ENCODE measurements around the gene CACNB4. TPM values are rescaled to one million over a fixed set of nuclear protein-coding genes. Genes with fewer than 3 reads are reported as not detected.

CACNB4 gene
- polyA plus RNA-seq, 1 of the 3 experiments (the other 2 are of a cell fraction): 0.18 TPM

GRCh38 chr2:152084076-152084475 is 14.8 kb downstream of the CACNB4 start:
- no peaks in the 10 kb centered on the region for H4K20me1 ChIP-seq (ENCODE audit: insufficient read depth)
- 57% methylated on average over 6 of the region's 6 CpGs for WGBS (ENCODE audit: low lambda C conversion rate)
- no peak overlapping the region for H2AFZ ChIP-seq (ENCODE audit: low read depth)
- no peaks in the 10 kb centered on the region for H3F3A ChIP-seq (replicated peaks; ENCODE audit: insufficient read depth)
- ChIA-PET CTCF (interaction anchor here (3.2 kb wide), 1 partner anchor 58 kb away, joined by 8 read pairs; no protein-coding TSS in a partner anchor), POLR2A (no interaction called here)
- H3K4me1 ChIP-seq (ENCODE audit: control insufficient read depth in 1 of 2, insufficient read depth in 2 of 2, low read depth in 1 of 2, low read length in 1 of 2): no peaks in the 10 kb centered on the region; a peak in 1 of 4 replicates
- no peaks in the 10 kb centered on the region for H3K9me3 ChIP-seq
- no peak for TF ChIP-seq FOXJ3 (CRISPR knock-in tag; IDR thresholded peaks at IDR 0.05)
- H3K9me2 ChIP-seq: no peaks in the 10 kb centered on the region
- no peak overlapping the region for H3K27ac ChIP-seq (ENCODE audit: low read depth in 2 of 2, low read length in 1 of 2)
- H3K27me3 ChIP-seq (ENCODE audit: insufficient read depth): no peaks in the 10 kb centered on the region; the same call in 1 of the 2 replicates
- no peaks in the 10 kb centered on the region for H3K36me3 ChIP-seq (replicated peaks in 1 of 2; ENCODE audit: control insufficient read depth in 1 of 2, insufficient read depth in 2 of 2, low read length in 1 of 2)
- H3K9ac ChIP-seq: no peak overlapping the region
- H3K4me3 ChIP-seq (ENCODE audit: low read depth in 2 of 2, low read length in 1 of 2): no peak overlapping the region
- no peak for DNase-seq
- no peaks in the 10 kb centered on the region for H3K79me2 ChIP-seq (ENCODE audit: insufficient read depth)
- no peak overlapping the region for H3K4me2 ChIP-seq

GRCh38 chr2:152083202-152083875 is 15.5 kb downstream of the CACNB4 start:
- Histone ChIP-seq H3K79me2 (ENCODE audit: insufficient read depth) (no peaks in the 10 kb centered on the region), H3K9ac (no peak overlapping the region), H3K4me1 (ENCODE audit: control insufficient read depth in 1 of 2, insufficient read depth in 2 of 2, low read depth in 1 of 2, low read length in 1 of 2) (no peaks in the 10 kb centered on the region; a peak in 1 of 4 replicates), H3K27ac (ENCODE audit: low read depth in 2 of 2, low read length in 1 of 2) (no peak overlapping the region), H3K27me3 (ENCODE audit: insufficient read depth) (no peaks in the 10 kb centered on the region; the same call in 1 of the 2 replicates), H3K4me3 (ENCODE audit: low read depth in 2 of 2, low read length in 1 of 2) (no peak overlapping the region), H3K9me3 (no peaks in the 10 kb centered on the region), H3K9me2 (no peaks in the 10 kb centered on the region), H3K4me2 (no peak overlapping the region), H3F3A (replicated peaks; ENCODE audit: insufficient read depth) (no peaks in the 10 kb centered on the region), H3K36me3 (replicated peaks in 1 of 2; ENCODE audit: control insufficient read depth in 1 of 2, insufficient read depth in 2 of 2, low read length in 1 of 2) (no peaks in the 10 kb centered on the region), H2AFZ (ENCODE audit: low read depth) (no peak overlapping the region), H4K20me1 (ENCODE audit: insufficient read depth) (no peaks in the 10 kb centered on the region)
- TF ChIP-seq FOSL2 (IDR thresholded peaks at IDR 0.05; ENCODE audit: borderline replicate concordance, low read depth) (no peak), TEAD4 (IDR thresholded peaks at IDR 0.05; ENCODE audit: borderline replicate concordance, insufficient read depth) (no peak), NRF1 (IDR thresholded peaks at IDR 0.05; ENCODE audit: low read depth, low read length) (no peak), TAF1 (IDR thresholded peaks at IDR 0.05; ENCODE audit: borderline replicate concordance, low read depth, low read length) (no peak), ELF1 (IDR thresholded peaks at IDR 0.05) (no peak), GABPA (IDR thresholded peaks at IDR 0.05; ENCODE audit: low read depth) (no peak)
- POLR2A ChIA-PET: no interaction called here
- WGBS (ENCODE audit: low lambda C conversion rate): 64% methylated on average over 6 of the region's 6 CpGs
- no peak for DNase-seq
- CTCF ChIA-PET: interaction anchor here (1.3 to 3.2 kb wide), 2 partner anchors 11 to 58 kb away, joined by 3 to 8 read pairs; no protein-coding TSS in a partner anchor

GRCh38 chr2:152078662-152079061 is 20.2 kb downstream of the CACNB4 start:
- 44% methylated on average over 2 of the region's 2 CpGs for WGBS (ENCODE audit: low lambda C conversion rate)
- POLR2A ChIA-PET: no interaction called here
- TF ChIP-seq RXRA (IDR thresholded peaks at IDR 0.05; ENCODE audit: borderline replicate concordance, low read depth): no peak
- TF ChIP-seq TAF1 (IDR thresholded peaks at IDR 0.05; ENCODE audit: borderline replicate concordance, low read depth, low read length): no peak
- no peak for TF ChIP-seq USF2 (IDR thresholded peaks at IDR 0.05; ENCODE audit: borderline replicate concordance, low read depth, low read length)
- no peak for TF ChIP-seq FOSL2 (IDR thresholded peaks at IDR 0.05; ENCODE audit: borderline replicate concordance, low read depth)
- no peak for TF ChIP-seq RAD21 (IDR thresholded peaks at IDR 0.05; ENCODE audit: low read length)
- no peak for TF ChIP-seq RCOR1 (IDR thresholded peaks at IDR 0.05; ENCODE audit: low read length)
- no peak for TF ChIP-seq EZH2phosphoT487 (IDR thresholded peaks at IDR 0.05; ENCODE audit: borderline replicate concordance, low read depth)
- no peak for TF ChIP-seq USF1 (IDR thresholded peaks at IDR 0.05; ENCODE audit: borderline replicate concordance, low read depth)
- TF ChIP-seq REST (IDR thresholded peaks at IDR 0.05; ENCODE audit: low read depth, low read length): no peak
- no peak for TF ChIP-seq MXI1 (IDR thresholded peaks at IDR 0.05; ENCODE audit: low read depth, low read length)

More at GRCh38 chr2:152078662-152079061, 20.2 kb downstream of the CACNB4 start:
- Histone ChIP-seq H3K36me3 (replicated peaks in 1 of 2; ENCODE audit: control insufficient read depth in 1 of 2, insufficient read depth in 2 of 2, low read length in 1 of 2) (no peaks in the 10 kb centered on the region), H3K4me3 (ENCODE audit: low read depth in 2 of 2, low read length in 1 of 2) (no peak overlapping the region), H3K9ac (no peak overlapping the region), H4K20me1 (ENCODE audit: insufficient read depth) (no peaks in the 10 kb centered on the region), H2AFZ (ENCODE audit: low read depth) (no peak overlapping the region), H3F3A (replicated peaks; ENCODE audit: insufficient read depth) (no peaks in the 10 kb centered on the region), H3K79me2 (ENCODE audit: insufficient read depth) (no peaks in the 10 kb centered on the region), H3K4me2 (no peak overlapping the region), H3K27me3 (ENCODE audit: insufficient read depth) (no peaks in the 10 kb centered on the region), H3K9me2 (no peaks in the 10 kb centered on the region), H3K4me1 (ENCODE audit: control insufficient read depth in 1 of 2, insufficient read depth in 2 of 2, low read depth in 1 of 2, low read length in 1 of 2) (no peaks in the 10 kb centered on the region), H3K27ac (ENCODE audit: low read depth in 2 of 2, low read length in 1 of 2) (no peak overlapping the region), H3K9me3 (no peaks in the 10 kb centered on the region)
- CTCF ChIA-PET: interaction anchor here (1.1 to 2.3 kb wide), 3 partner anchors 30 to 53 kb away, joined by 3 to 6 read pairs (median 5); no protein-coding TSS in a partner anchor
- DNase-seq: no peak

All from SK-N-SH (cell line).